A673 (cell line): Measurements from ENCODE around the gene SH3PXD2B. TPM values are rescaled to one million over a fixed set of nuclear protein-coding genes. Genes with fewer than 3 reads are reported as not detected.

Source experiments
- BruUV-seq: library from RNA; stranded (reverse); fragments of 400-500 nt; replicated peaks from 2 replicates; lab custom pipeline; 2021; lab: Mats Ljungman, UMichigan
- CTCF ChIA-PET: fragments of 300-600 bp; sonication (Branson Sonifier 250); formaldehyde crosslinking; loops from one replicate; lab custom pipeline; 2022; ENCODE audit warnings: antibody characterized with exemption; lab: Charles Lee
- POLR2A ChIA-PET: fragments of 300-600 bp; sonication (Branson Sonifier 250); formaldehyde crosslinking; loops from one replicate; lab custom pipeline; 2022; ENCODE audit warnings: antibody characterized with exemption; ENCODE audit not compliant: low non-redundant PET; lab: Charles Lee
- DNase-seq: peaks from one replicate; pipeline ENCODE4 v3.0.0-alpha.2; 2015; ENCODE audit warnings: low spot score
- H3K27ac ChIP-seq: fragments of 200-600 bp; sonication (generic); 2 replicates; pipeline ENCODE4 v1.5.1; 2016; ENCODE audit warnings: mixed run types, low read depth, mild to moderate bottlenecking, mixed read lengths, antibody characterized with exemption, low read length; ENCODE audit not compliant: poor library complexity, severe bottlenecking
- H3K27me3 ChIP-seq: fragments of 200-600 bp; sonication (generic); replicated peaks from 2 replicates; pipeline ENCODE4 v1.6.1; 2017; ENCODE audit warnings: mixed run types, low read depth, mild to moderate bottlenecking, mixed read lengths, antibody characterized with exemption, low read length; ENCODE audit not compliant: insufficient read depth, poor library complexity
- H3K36me3 ChIP-seq: fragments of 200-600 bp; sonication (generic); 2 replicates; pipeline ENCODE4 v1.6.1; 2016; ENCODE audit warnings: mixed run types, mild to moderate bottlenecking, mixed read lengths, antibody characterized with exemption, low read length; ENCODE audit not compliant: insufficient read depth, poor library complexity, severe bottlenecking
- H3K4me1 ChIP-seq: fragments of 200-600 bp; sonication (generic); 2 replicates; pipeline ENCODE4 v1.6.1; 2017; ENCODE audit warnings: mixed run types, mild to moderate bottlenecking, mixed read lengths, antibody characterized with exemption, low read length; ENCODE audit not compliant: insufficient read depth, poor library complexity, severe bottlenecking
- H3K4me3 ChIP-seq: fragments of 200-600 bp; sonication (generic); 2 replicates; pipeline ENCODE4 v1.5.1; 2016; ENCODE audit warnings: low read depth, mixed run types, mild to moderate bottlenecking, mixed read lengths, low read length; ENCODE audit not compliant: poor library complexity, severe bottlenecking
- H3K9me3 ChIP-seq: fragments of 200-600 bp; sonication (generic); 2 replicates; pipeline ENCODE4 v1.6.1; 2016; ENCODE audit warnings: mixed run types, low read depth, mild to moderate bottlenecking, mixed read lengths, antibody characterized with exemption, low read length; ENCODE audit not compliant: poor library complexity, severe bottlenecking
- CTCF ChIP-seq: fragments of 300-800, 200-600 bp; sonication (generic); conservative IDR thresholded peaks from 2 replicates; pipeline ENCODE4 v1.5.1; 2017; ENCODE audit warnings: low read depth, mild to moderate bottlenecking, antibody characterized with exemption, low read length, moderate library complexity, mixed read lengths
- EZH2 ChIP-seq: fragments of 200-600 bp; sonication (generic); IDR thresholded peaks from 2 replicates; pipeline ENCODE4 v1.6.1; 2017; ENCODE audit warnings: borderline replicate concordance, low read depth, mild to moderate bottlenecking, mixed read lengths, antibody characterized with exemption, low read length; ENCODE audit not compliant: poor library complexity, severe bottlenecking
- intact Hi-C: fragments of 100-400 bp; cut with micrococcal nuclease; formaldehyde crosslinking; loops from one replicate; pipeline ENCODE4 v1.10.0; 2022; ENCODE audit not compliant: unreplicated experiment
- total RNA-seq: library from RNA; stranded (reverse); gene quantifications from 2 replicates; pipeline ENCODE4 v1.2.3, GENCODE V29; 2021

The SH3PXD2B gene
- total RNA-seq, 1 experiment from 2014 or later, result 28.1 TPM

- POLR2A ChIA-PET, result no interaction called here
- H3K9me3 ChIP-seq, result no peaks in the 10 kb centered on the region
- peaks cover 11% of the 10 kb centered on the region for H3K4me1 ChIP-seq
- no peaks in the 10 kb centered on the region for H3K36me3 ChIP-seq
- no TSS peak for BruUV-seq
- no peak overlapping the region for H3K4me3 ChIP-seq
- no peaks in the 10 kb centered on the region for H3K27me3 ChIP-seq
- no peak overlapping the region for H3K27ac ChIP-seq
- TF ChIP-seq EZH2, result no peak
- TF ChIP-seq CTCF, result no peak
- intact Hi-C loops, result no loop called here
- DNase-seq, result no peak
- CTCF ChIA-PET, result no interaction called here
These were observed 1.3 kb upstream of the SH3PXD2B start for GRCh38 chr5:172455511-172456061.

GRCh38 chr5:172455087-172455381 lies 709 bp upstream of the SH3PXD2B start:
- Histone ChIP-seq H3K27ac (peak overlapping the region; percentile 52), H3K9me3 (no peaks in the 10 kb centered on the region), H3K36me3 (no peaks in the 10 kb centered on the region), H3K4me3 (peak overlapping the region; percentile 77), H3K4me1 (peaks cover 11% of the 10 kb centered on the region), H3K27me3 (no peaks in the 10 kb centered on the region)
- TF ChIP-seq CTCF, result no peak
- no peak for TF ChIP-seq EZH2
- CTCF ChIA-PET, result no interaction called here
- POLR2A ChIA-PET, result no interaction called here
- intact Hi-C loops, result no loop called here
- BruUV-seq, result no TSS peak
- no peak for DNase-seq

- intact Hi-C loops, result no loop called here
- TF ChIP-seq CTCF (no peak), EZH2 (no peak)
- Histone ChIP-seq H3K4me3 (peak overlapping the region; percentile 77), H3K27ac (peak overlapping the region; percentile 71), H3K4me1 (peaks cover 11% of the 10 kb centered on the region), H3K36me3 (no peaks in the 10 kb centered on the region), H3K9me3 (no peaks in the 10 kb centered on the region), H3K27me3 (no peaks in the 10 kb centered on the region)
- no TSS peak for BruUV-seq
- CTCF ChIA-PET, result no interaction called here
- POLR2A ChIA-PET, result no interaction called here
- peak; percentile 51 for DNase-seq
These were observed 353 bp downstream of the SH3PXD2B start for GRCh38 chr5:172453986-172454357.
